SK-N-SH (cell line): ENCODE data around the gene CNST. TPM values are rescaled to one million over a fixed set of nuclear protein-coding genes. Genes with fewer than 3 reads are reported as not detected.

Experiments
- CTCF ChIA-PET: fragments of 300-600, 350-600 bp; formaldehyde crosslinking; extraction: SDS; loops from one replicate; lab custom pipeline; 2021; lab: Yijun Ruan, JAX
- POLR2A ChIA-PET: fragments of 350-600 bp; sonication (Branson Sonifier 250); formaldehyde crosslinking; extraction: SDS; loops from one replicate; lab custom pipeline; 2020; ENCODE audit warnings: antibody characterized with exemption, inconsistent platforms; lab: Yijun Ruan, JAX
- DNase-seq: peaks from one replicate; pipeline ENCODE4 v3.0.0; 2012
- H2AFZ ChIP-seq: fragments of 200-600 bp; sonication (generic); 2 replicates; pipeline ENCODE4 v1.8.1; 2016; ENCODE audit warnings: antibody characterized with exemption, mild to moderate bottlenecking, low read depth
- H3F3A ChIP-seq: fragments of 200-600 bp; sonication (generic); replicated peaks from 2 replicates; pipeline ENCODE3; 2016; ENCODE audit warnings: antibody characterized with exemption, mild to moderate bottlenecking; ENCODE audit not compliant: insufficient read depth
- H3K27ac ChIP-seq, 2 experiments: fragments of 200-500 bp in 1 of 2; fragments of 200-600 bp in 1 of 2; sonication (Bioruptor generic) in 1 of 2; sonication (generic), shearing (Covaris generic) in 1 of 2; 2 replicates each; pipeline versions ENCODE4 v1.5.1 to v1.6.1; 2014 to 2016; ENCODE audit warnings: low read depth in 2 of 2, inconsistent platforms in 1 of 2, low read length in 1 of 2, mild to moderate bottlenecking in 1 of 2, mixed read lengths in 1 of 2
- H3K27me3 ChIP-seq: fragments of 200-600 bp; sonication (generic), shearing (Covaris generic); 2 replicates; pipeline ENCODE4 v1.6.1; 2016; ENCODE audit warnings: mixed run types; ENCODE audit not compliant: insufficient read depth
- H3K36me3 ChIP-seq, 2 experiments: fragments of 200-500 bp in 1 of 2; fragments of 200-600 bp in 1 of 2; sonication (Bioruptor generic) in 1 of 2; sonication (generic) in 1 of 2; replicated peaks in 1 of 2; 2 replicates each; pipeline versions ENCODE3 to v1.5.1; 2014 to 2016; ENCODE audit warnings: low read length in 1 of 2, mild to moderate bottlenecking in 1 of 2; ENCODE audit not compliant: insufficient read depth in 2 of 2, control insufficient read depth in 1 of 2
- H3K4me1 ChIP-seq, 2 experiments: fragments of 200-500 bp in 1 of 2; fragments of 200-600 bp in 1 of 2; sonication (Bioruptor generic) in 1 of 2; sonication (generic), shearing (Covaris generic) in 1 of 2; 2 replicates each; pipeline versions ENCODE4 v1.5.1 to v1.6.1; 2014 to 2016; ENCODE audit warnings: low read depth in 1 of 2, low read length in 1 of 2, mixed run types in 1 of 2; ENCODE audit not compliant: insufficient read depth in 2 of 2, control insufficient read depth in 1 of 2
- H3K4me2 ChIP-seq: fragments of 200-600 bp; sonication (generic), shearing (Covaris generic); 2 replicates; pipeline ENCODE4 v1.6.1; 2017; ENCODE audit warnings: mixed run types
- H3K4me3 ChIP-seq, 2 experiments: fragments of 200-500 bp in 1 of 2; fragments of 200-600 bp in 1 of 2; sonication (Bioruptor generic) in 1 of 2; sonication (generic), shearing (Covaris generic) in 1 of 2; 2 replicates each; pipeline versions ENCODE4 v1.5.1 to v1.8.1; 2014 to 2016; ENCODE audit warnings: low read depth in 2 of 2, inconsistent platforms in 1 of 2, low read length in 1 of 2, mild to moderate bottlenecking in 1 of 2, mixed read lengths in 1 of 2, moderate library complexity in 1 of 2
- H3K79me2 ChIP-seq: fragments of 200-600 bp; sonication (generic); 2 replicates; pipeline ENCODE4 v1.8.1; 2017; ENCODE audit warnings: mild to moderate bottlenecking; ENCODE audit not compliant: insufficient read depth
- H3K9ac ChIP-seq: fragments of 200-600 bp; sonication (generic); 2 replicates; pipeline ENCODE4 v1.6.1; 2017; ENCODE audit warnings: mixed run types
- H3K9me2 ChIP-seq: fragments of 200-600 bp; sonication (generic); 2 replicates; pipeline ENCODE4 v1.6.1; 2017; ENCODE audit warnings: mixed run types
- H3K9me3 ChIP-seq: fragments of 200-600 bp; sonication (generic); 2 replicates; pipeline ENCODE4 v1.6.1; 2017; ENCODE audit warnings: mixed run types, mild to moderate bottlenecking, moderate library complexity
- H4K20me1 ChIP-seq: fragments of 200-600 bp; sonication (generic); 2 replicates; pipeline ENCODE4 v1.6.1; 2017; ENCODE audit warnings: mild to moderate bottlenecking, mixed run types; ENCODE audit not compliant: insufficient read depth
- CHD2 ChIP-seq: fragments of 150-350 bp; IDR thresholded peaks from 2 replicates; pipeline ENCODE4 v1.6.1; 2018; ENCODE audit warnings: low read length; ENCODE audit not compliant: partially characterized antibody
- ELF1 ChIP-seq: IDR thresholded peaks from 2 replicates; pipeline ENCODE4 v1.4.0; 2012
- EP300 ChIP-seq, 2 experiments: IDR thresholded peaks; 2 replicates each; pipeline versions ENCODE4 v1.4.0 to v1.6.1; 2012; ENCODE audit warnings: borderline replicate concordance in 1 of 2, low read depth in 1 of 2, low read length in 1 of 2
- EZH2phosphoT487 ChIP-seq: fragments of 200-600 bp; sonication (generic); IDR thresholded peaks from 2 replicates; pipeline ENCODE4 v1.6.1; 2017; ENCODE audit warnings: low read depth, mixed run types, mild to moderate bottlenecking, antibody characterized with exemption, moderate library complexity, borderline replicate concordance
- FOSL2 ChIP-seq: IDR thresholded peaks from 2 replicates; pipeline ENCODE4 v1.4.0; 2012; ENCODE audit warnings: low read depth, mild to moderate bottlenecking, moderate library complexity, borderline replicate concordance
- FOXJ3 ChIP-seq: sonication (generic); formaldehyde crosslinking; IDR thresholded peaks from 2 replicates; pipeline ENCODE4 v1.5.1; 2020; ENCODE audit warnings: mild to moderate bottlenecking, missing genetic modification reagents
- FOXM1 ChIP-seq: IDR thresholded peaks from 2 replicates; pipeline ENCODE4 v1.4.0; 2012; ENCODE audit warnings: low read depth, mild to moderate bottlenecking
- GABPA ChIP-seq: IDR thresholded peaks from 2 replicates; pipeline ENCODE4 v1.4.0; 2012; ENCODE audit warnings: low read depth, mild to moderate bottlenecking
- GATA2 ChIP-seq: sonication (generic); formaldehyde crosslinking; IDR thresholded peaks from 2 replicates; pipeline ENCODE4 v1.5.0; 2020; ENCODE audit warnings: mild to moderate bottlenecking, missing genetic modification reagents
- JUND ChIP-seq: IDR thresholded peaks from 2 replicates; pipeline ENCODE4 v1.4.0; 2012
- MEF2A ChIP-seq: IDR thresholded peaks from 2 replicates; pipeline ENCODE4 v1.4.0; 2012; ENCODE audit warnings: low read depth, borderline replicate concordance
- NFIC ChIP-seq: IDR thresholded peaks from 2 replicates; pipeline ENCODE4 v1.4.0; 2012; ENCODE audit warnings: borderline replicate concordance
- NRF1 ChIP-seq: IDR thresholded peaks from 2 replicates; pipeline ENCODE4 v1.6.1; 2012; ENCODE audit warnings: low read depth, mild to moderate bottlenecking, low read length
- RAD21 ChIP-seq: IDR thresholded peaks from 2 replicates; pipeline ENCODE4 v1.6.1; 2012; ENCODE audit warnings: mild to moderate bottlenecking, low read length
- RCOR1 ChIP-seq: fragments of 150-350 bp; IDR thresholded peaks from 2 replicates; pipeline ENCODE4 v1.6.1; 2017; ENCODE audit warnings: antibody characterized with exemption, low read length
- RXRA ChIP-seq: IDR thresholded peaks from 2 replicates; pipeline ENCODE4 v1.4.0; 2012; ENCODE audit warnings: low read depth, mild to moderate bottlenecking, borderline replicate concordance
- YY1 ChIP-seq: IDR thresholded peaks from 2 replicates; pipeline ENCODE4 v1.4.0; 2012; ENCODE audit warnings: low read depth, mild to moderate bottlenecking
- WGBS: methylation state at CpG from one replicate; pipeline ENCODE4 v1.1.6; 2017; ENCODE audit warnings: low lambda C conversion rate; 5-methylcytosine and 5-hydroxymethylcytosine counted together
- polyA plus RNA-seq, 3 experiments: library from polyadenylated mRNA; depleted of rRNA; stranded (reverse); fragments of >200 nt; gene quantifications; 2 replicates each; pipeline ENCODE4 v1.2.3, GENCODE V29; 2012
- TF ChIP-seq, protein P1 (sequence below): IDR thresholded peaks from 2 replicates; pipeline ENCODE4 v1.4.0; 2012; ENCODE audit warnings: low read depth
- TF ChIP-seq, protein P2 (sequence below): IDR thresholded peaks from 2 replicates; pipeline ENCODE4 v1.4.0; 2012; ENCODE audit warnings: low read depth, borderline replicate concordance

Gene CNST
- polyA plus RNA-seq, 1 of the 3 experiments (the other 2 are of a cell fraction) = 21.7 TPM

DNA sequence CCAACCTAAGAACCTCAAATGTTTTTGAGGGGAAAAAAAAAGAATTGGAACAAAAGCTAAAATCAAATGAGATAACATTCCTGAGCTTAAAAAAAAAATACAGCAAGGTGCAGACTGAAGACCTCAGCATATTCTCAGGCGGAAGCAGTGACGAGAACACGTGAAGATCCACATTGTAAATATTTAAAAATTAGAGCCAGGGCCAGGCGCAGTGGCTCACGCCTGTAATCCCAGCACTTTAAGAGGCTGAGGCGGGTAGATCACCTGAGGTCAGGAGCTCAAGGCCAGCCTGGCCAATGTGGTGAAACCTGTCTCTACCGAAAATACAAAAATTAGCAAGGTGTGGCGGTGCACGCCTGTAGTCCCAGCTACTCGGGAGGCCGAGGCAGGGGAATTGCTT is 15.9 kb upstream of the CNST start:
- Histone ChIP-seq H3K79me2 (peaks cover 61% of the 10 kb centered on the region), H3K4me3 (no peak overlapping the region), H3K9me3 (no peaks in the 10 kb centered on the region), H3K4me2 (no peak overlapping the region), H4K20me1 (no peaks in the 10 kb centered on the region; the same call in 1 of the 2 replicates), H3K9ac (no peak overlapping the region), H3K27me3 (no peaks in the 10 kb centered on the region), H3K27ac (no peak overlapping the region), H3F3A (no peaks in the 10 kb centered on the region), H3K36me3 (peaks cover 54 to 60% of the 10 kb centered on the region in 2 experiments), H3K4me1 (no peaks in the 10 kb centered on the region), H2AFZ (no peak overlapping the region), H3K9me2 (no peaks in the 10 kb centered on the region)
- 71% methylated on average over 11 of the region's 11 CpGs for WGBS
- ChIA-PET CTCF (no interaction called here), POLR2A (no interaction called here)
- no peak for DNase-seq
- no peak for TF ChIP-seq MEF2A
- no peak for TF ChIP-seq GABPA
- no peak for TF ChIP-seq GATA2 (CRISPR knock-in tag)
- no peak for TF ChIP-seq RAD21
- TF ChIP-seq FOXM1 = no peak
- TF ChIP-seq, protein P1, sequence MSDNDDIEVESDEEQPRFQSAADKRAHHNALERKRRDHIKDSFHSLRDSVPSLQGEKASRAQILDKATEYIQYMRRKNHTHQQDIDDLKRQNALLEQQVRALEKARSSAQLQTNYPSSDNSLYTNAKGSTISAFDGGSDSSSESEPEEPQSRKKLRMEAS = no peak
- TF ChIP-seq, protein P2, sequence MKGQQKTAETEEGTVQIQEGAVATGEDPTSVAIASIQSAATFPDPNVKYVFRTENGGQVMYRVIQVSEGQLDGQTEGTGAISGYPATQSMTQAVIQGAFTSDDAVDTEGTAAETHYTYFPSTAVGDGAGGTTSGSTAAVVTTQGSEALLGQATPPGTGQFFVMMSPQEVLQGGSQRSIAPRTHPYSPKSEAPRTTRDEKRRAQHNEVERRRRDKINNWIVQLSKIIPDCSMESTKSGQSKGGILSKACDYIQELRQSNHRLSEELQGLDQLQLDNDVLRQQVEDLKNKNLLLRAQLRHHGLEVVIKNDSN = no peak
- TF ChIP-seq EP300 (IDR thresholded peaks at IDR 0.05; ENCODE audit: borderline replicate concordance in 1 of 2, low read depth in 1 of 2, low read length in 1 of 2) = no peak
- TF ChIP-seq NFIC = no peak
- no peak for TF ChIP-seq NRF1
- TF ChIP-seq YY1 = no peak
- no peak for TF ChIP-seq RXRA
- no peak for TF ChIP-seq FOSL2
- no peak for TF ChIP-seq JUND
- TF ChIP-seq FOXJ3 (CRISPR knock-in tag) = no peak
- TF ChIP-seq CHD2 = no peak
- TF ChIP-seq EZH2phosphoT487 = no peak
- no peak for TF ChIP-seq ELF1
- no peak for TF ChIP-seq RCOR1

DNA sequence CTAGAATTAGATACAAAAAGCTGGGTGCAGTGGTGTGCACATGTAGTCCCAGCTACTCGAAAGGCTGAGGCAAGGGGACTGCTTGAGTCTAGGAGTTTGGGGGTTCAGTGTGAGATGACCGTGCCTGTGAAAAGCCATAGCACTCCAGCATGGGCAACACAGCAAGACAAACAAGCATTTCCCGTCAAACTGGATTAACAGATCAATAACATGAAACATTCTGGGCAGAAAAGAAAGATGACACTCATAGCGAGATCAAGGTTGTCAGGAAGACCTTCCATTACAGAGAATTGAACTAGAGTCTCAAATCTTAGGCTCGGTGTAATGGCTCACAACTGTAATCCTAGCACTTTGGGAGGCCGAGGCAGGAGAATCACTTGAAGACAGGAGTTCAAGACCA is 14.1 kb upstream of the CNST start:
- Histone ChIP-seq H3K36me3 (peaks cover 59 to 65% of the 10 kb centered on the region in 2 experiments), H3K9me3 (no peaks in the 10 kb centered on the region), H2AFZ (no peak overlapping the region), H3K79me2 (peaks cover 70% of the 10 kb centered on the region), H3K9me2 (no peaks in the 10 kb centered on the region), H4K20me1 (no peaks in the 10 kb centered on the region; the same call in 1 of the 2 replicates), H3K27ac (no peak overlapping the region), H3K9ac (no peak overlapping the region), H3K4me1 (no peaks in the 10 kb centered on the region), H3F3A (no peaks in the 10 kb centered on the region), H3K4me3 (no peak overlapping the region), H3K27me3 (no peaks in the 10 kb centered on the region), H3K4me2 (no peak overlapping the region)
- ChIA-PET CTCF (no interaction called here), POLR2A (no interaction called here)
- TF ChIP-seq EP300 (IDR thresholded peaks at IDR 0.05; ENCODE audit: borderline replicate concordance in 1 of 2, low read depth in 1 of 2, low read length in 1 of 2) (no peak), ELF1 (no peak)
- TF ChIP-seq, protein P2 = no peak
- no peak for DNase-seq
- 98% methylated on average over 6 of the region's 6 CpGs for WGBS
